GM15510 (cell line): Measurements from ENCODE around the gene MAPKAPK2.

Experiments used
- POLR2A ChIP-seq: IDR thresholded peaks from 3 replicates; pipeline ENCODE4 v1.6.1; 2011; ENCODE audit warnings: borderline replicate concordance; ENCODE audit not compliant: insufficient read length; ENCODE audit errors: extremely low read depth

MAPKAPK2 gene

DNA sequence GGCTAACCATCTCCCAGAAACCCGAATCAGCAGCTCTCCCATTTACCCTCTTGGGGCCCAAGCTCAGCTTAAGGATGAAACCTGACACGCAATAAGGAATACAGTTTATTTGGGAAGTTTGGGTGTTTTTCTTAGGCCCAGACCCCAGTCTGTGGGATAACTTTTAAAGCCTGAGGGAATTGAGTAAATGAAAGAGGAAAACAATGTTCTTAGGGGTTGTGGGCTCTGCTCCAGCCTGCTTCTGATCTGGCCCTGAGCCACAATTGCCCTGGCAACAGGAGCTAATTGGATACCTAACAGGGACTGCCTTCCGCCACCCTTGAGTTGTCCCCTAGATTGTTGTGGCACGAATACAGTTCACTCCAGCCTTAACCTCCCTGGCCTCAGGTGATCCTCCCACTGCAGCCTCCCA is 29.2 kb upstream of the MAPKAPK2 start:
- no peak for TF ChIP-seq POLR2A

DNA sequence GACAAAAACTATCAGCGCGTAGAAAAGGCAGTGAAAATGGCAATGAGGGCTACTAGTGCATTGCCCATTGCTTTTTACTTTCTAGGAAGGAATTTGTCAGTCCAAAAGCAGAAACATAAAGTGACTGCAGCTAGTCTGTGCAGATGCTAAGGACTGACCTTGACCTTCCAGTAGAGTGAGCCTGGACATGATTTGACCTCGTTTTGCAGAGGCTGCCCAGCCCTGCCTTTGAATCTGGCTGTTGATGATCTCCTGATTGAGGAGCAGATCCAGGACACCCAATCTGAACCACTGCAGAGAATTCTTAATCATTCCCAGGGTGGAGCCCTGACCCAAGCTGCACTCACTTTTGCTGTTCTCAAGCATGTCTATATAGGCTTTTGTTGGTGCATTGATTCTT is 27.8 kb upstream of the MAPKAPK2 start:
- no peak for TF ChIP-seq POLR2A

DNA sequence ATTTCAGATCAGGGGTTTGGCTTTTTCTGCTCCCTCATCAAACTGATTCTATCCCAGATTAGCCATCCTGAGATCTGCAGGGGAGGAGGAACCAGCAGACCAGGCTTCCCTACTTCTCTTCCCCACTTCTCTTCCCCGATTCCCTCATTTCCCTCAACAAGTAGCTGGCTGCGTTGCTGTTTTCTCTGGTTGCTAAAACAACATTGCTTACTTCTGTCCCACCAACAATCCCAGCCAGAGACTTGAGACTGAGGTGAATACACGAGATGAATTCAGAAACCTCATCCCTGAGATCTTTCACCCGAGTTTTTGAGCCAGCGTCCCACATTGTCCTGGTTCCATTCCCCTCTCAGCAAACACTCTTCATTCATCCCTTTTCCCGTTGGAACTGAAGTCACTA is 27.0 kb upstream of the MAPKAPK2 start:
- no peak for TF ChIP-seq POLR2A

DNA sequence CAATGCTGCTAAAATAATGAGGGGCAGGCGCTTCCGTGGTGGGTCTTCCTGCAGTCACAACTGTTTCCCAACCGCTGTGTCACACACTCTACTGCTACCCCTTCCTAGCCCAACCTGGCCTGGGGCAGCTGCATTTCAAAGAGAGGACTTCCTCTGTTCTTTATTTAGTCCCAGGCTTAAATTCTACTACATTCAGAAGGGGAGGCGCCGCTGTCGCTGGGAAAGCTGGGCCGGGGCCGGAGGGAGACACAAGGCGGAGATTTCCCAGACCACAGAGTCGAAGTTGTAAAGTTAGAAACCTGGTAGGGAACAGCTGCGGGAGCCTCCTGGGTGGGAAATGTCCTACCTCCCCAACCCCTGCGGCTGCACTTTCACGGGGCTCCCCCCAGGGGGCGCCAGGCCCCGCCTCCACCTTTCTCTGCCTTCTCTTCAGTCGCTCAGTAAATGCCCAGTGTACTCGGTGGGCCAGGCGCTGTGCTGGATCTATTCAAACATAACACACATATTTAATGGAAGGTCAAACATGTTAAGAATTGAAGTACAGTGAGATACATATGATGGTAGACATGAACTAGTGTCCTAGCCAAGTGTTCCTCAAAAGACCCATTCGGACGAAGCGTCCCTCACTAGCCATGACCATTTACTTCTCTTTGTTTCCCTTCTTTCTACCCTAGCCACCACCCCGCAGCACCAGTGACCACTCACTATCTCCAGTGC is 26.3 kb upstream of the MAPKAPK2 start:
- TF ChIP-seq POLR2A = no peak

DNA sequence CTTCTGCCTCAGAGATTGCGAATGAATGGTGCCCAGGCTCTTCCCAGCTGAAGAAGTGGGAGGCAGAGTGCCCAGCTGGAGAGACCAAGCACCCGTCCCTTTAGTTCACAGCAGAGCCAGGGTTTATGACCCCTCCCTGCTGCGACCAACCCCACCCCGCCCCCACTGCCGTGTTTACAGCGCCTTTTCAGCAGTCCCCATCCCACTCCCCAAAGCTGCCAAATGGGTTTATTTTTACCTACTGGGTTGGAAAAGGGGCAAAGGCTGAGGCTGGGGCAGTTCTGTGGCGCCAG is 25.8 kb upstream of the MAPKAPK2 start:
- TF ChIP-seq POLR2A = no peak

DNA sequence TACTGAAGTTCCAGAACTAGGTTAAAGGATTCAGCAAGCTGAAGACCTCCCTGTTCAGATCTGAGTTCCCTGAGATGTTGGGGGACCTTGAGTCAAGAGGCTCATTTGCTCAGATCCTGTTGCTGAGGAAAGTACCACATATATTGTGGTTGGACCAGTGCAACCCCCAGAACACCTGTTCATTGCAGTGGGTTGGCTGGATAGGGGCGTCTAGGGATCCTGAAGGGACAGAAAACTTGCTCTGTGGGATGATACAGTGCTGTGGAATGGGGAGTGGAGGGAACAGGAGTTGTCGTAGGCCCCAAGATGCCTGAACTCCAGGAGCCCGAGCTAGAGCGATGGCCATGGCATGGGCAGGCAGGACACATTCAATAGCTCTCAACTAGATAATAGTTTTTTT is 24.6 kb upstream of the MAPKAPK2 start:
- no peak for TF ChIP-seq POLR2A

DNA sequence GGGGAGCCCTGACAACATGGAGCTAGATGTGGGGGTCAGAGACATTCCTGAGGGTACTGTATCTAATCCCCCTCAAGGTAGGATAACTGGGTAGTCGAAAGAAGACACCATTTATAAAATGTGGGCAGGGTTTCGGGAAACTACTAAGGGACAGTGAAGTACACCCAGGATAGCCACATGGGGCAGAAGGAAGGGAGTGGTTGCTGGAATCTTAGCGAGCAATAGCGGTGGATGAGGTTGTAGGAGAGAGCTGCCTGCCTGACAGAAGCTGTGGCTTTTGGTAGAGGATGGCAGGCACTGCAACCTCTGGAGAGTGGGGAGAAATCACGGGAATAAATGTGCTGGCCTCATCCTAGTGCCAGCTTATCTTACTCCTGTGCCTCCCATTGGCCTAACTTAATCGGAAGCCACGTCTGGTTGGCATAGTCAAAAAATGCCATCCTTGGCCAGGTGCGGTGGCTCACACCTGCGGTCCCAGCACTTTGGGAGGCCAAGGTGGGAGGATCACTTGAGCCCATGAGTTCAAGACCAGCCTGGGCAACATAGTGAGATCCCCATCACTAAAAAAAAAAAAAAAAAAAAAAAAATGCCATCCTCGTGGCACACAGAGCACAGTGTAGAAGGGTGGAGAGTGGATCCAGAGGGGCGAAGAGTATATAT is 23.4 kb upstream of the MAPKAPK2 start:
- TF ChIP-seq POLR2A = no peak

DNA sequence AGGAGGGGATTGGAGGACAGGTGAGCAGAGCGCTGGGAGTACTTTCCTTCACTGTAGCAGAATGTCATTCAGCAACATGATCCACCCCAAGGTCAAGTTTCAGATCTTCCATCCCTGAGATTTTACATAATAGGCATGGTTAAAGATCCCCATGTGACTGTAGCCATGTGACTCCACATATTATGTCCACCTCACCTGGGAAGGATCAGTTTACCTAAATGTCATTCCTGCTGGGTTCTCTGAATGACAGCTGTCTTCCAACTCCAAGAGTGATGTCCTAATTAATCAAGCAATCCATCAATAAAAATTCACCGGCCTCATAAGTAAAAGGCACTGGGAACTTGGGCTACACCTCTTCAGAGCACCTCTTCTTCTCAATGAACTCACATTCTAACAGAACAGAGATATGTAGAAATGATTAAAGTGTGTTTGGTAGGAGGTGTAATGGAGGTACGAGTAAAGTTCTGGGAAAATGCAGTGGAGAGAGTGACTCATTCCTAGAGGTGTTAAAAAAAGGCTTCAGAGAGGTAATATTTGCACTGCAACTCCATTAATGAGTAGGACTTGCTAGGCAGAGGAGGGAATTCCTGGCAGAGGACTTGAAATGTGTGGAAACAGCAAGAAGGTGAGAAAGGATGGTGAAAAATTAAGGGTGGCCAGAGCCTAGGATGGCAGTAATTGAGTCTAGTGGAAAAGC is 22.2 kb upstream of the MAPKAPK2 start:
- no peak for TF ChIP-seq POLR2A

DNA sequence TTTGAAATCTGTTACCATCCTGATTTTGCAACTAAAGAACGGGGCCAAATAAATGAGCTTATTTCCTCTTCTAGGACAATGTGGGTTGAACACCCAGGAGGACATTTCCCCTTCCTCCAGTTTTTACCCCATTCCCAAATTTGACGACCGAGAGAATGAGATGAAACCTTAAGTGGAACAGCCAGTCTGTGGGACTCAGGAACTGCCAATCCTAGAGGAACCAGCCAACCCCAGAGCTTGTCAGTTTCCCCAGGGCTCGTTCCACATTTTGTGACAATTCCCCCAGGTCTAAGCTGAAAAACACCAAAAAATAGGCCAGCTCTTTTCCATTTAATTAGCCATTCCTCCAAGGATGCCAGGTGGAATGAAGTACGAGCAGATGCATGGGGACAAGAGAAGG is 21.3 kb upstream of the MAPKAPK2 start:
- no peak for TF ChIP-seq POLR2A

DNA sequence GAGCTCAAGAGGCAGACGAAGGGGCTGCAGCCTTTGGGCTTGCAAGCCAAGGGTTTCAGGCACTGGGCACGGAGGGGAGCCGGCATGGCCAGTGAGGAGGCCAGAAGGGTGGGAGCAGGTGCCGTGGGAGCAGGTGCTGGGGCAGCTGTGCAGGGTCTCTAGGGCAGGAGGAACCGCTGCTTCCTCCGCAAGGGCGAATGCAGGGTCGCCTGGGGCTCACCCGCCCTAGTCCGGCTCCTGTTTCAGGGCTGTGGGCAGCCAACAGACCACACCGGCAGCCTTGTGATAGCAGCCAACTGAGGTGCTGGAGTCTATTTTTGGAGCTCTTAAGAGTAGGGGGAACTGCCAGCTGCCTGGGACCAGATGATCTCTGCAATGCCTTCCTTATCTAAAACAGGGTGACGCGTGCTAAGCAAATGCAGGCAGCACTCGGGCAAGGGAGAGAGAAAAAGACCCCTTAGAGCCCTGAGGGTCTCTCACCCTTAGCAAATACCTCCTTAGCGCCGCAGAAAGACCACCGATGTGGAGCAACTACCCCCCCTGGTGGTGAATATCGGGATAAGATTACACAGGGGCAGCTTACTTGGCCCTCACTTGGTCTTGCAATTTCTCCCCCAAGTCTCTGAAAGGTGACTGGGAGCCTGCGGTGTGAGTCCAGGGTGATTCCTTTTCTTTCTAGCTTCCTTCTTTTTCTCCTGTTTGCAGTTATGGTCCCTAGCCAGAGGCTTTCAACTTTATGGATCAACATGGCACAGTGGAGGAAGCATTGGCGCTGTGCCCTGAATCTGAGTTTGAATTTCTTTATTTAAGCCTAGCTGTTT is 20.7 kb upstream of the MAPKAPK2 start:
- no peak for TF ChIP-seq POLR2A

DNA sequence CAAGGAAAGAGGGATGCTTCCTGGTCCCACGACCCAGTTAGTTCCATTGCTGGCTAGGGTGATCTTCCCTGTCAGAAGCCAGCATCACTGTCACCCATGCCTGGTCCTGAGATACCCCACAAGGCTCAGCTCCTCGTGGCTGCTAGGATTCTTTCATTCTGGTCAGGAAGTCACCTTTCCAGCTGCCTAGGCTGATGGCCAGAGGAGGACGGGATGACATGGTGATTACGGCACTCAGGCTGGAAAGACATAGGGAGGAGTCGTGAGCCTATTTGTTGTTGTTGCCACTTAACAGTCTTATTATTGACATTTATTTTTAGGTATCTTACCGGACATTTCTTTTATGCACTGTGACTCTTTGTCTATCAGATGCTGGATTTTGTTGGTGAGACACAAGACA is 20.0 kb upstream of the MAPKAPK2 start:
- no peak for TF ChIP-seq POLR2A

DNA sequence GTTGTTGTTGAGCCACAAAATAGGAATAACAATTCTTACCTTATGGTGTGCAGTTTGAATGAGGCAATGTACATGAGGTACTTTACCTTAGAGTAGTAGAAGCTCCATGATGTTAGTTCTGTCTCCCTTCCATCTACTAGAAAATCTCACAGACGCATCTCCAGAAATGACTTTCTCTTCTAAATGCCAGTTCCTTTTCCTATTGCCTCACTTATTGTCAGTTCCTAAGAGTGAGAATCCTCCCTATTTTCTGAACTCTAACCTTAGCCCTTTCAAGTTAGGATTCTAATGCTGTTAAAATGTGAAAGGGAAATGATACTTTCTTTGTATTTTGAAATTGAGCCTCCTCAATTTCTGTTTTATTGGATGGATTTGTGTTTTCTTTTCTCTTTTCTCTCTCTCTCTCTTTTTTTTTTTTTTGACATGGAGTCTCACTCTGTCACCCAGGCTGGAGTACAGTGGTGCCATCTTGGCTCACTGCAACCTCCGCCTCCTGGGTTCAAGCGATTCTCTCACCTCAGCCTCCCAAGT is 18.6 kb upstream of the MAPKAPK2 start:
- no peak for TF ChIP-seq POLR2A

DNA sequence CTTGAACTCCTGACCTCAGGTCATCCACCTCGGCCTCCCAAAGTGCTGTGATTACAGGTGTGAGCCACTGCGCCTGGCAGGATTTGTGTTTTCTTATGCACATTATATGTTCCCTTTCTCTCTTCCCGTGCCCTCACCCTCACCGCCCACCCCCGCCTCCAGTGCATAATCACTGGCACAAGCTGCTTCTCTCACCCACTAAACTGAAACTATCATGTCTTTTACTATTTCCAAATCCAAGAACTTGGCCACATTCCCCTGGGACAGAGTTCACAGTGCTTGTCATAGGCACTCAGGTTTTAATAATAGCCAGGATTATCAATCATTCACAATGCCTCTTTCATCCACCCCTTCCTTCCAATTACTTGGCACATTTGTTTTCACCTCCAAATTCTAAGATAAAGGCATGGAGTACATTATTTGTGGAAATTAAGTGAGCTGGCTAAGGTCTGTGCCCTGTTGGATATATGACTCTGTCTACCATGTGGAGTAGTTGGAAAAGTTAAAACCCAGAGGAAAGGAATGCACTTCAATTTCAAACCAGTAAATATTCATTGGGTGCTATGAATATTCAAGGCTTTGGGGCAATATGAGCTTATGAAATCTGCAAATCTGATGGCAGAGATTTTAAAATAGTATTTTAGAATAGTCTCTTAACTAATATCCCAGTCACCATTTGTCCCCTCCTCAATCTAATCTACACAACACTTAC is 17.6 kb upstream of the MAPKAPK2 start:
- no peak for TF ChIP-seq POLR2A

DNA sequence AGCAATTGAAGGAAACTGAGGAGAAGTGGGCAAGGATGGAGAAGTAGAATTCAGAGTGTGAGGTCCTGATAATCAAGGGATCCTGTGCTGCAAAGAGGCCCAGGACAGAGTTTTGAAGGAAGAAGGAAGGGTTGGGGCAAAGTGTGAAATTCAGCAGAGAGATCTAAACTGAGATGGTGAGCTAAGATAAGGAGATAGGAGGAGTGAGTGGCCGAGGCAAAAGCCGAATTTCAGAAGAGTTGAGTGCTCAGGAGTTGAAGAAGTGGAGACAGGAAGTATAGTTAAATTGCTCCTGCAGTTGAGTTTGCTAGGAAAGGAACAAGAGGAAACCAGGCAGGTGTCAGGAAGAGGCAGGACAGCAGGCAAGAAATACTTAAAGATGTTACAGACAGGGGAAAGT is 16.4 kb upstream of the MAPKAPK2 start:
- TF ChIP-seq POLR2A = no peak
